Measurements from ENCODE around the gene MT4.

DNA sequence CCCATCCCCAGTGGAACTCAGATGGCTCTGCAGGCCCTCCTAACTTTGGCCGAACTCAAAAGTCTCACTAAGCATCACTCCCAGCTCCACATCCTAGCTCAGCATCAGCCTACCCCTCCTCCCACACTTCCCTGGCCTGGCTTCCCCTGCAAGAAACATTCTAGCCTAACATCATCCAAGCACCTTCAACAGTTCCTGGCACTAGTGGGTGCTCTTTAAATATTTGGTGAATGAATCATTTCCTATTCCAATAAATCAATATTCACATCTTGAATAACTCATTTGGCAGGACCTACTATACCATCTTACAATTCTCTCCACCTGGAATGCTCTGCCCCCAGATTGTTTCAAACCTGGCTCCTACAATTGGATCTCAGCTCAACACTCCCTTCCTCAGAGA lies 34.0 kb upstream of the MT4 start:
- TF ChIP-seq, protein P1, sequence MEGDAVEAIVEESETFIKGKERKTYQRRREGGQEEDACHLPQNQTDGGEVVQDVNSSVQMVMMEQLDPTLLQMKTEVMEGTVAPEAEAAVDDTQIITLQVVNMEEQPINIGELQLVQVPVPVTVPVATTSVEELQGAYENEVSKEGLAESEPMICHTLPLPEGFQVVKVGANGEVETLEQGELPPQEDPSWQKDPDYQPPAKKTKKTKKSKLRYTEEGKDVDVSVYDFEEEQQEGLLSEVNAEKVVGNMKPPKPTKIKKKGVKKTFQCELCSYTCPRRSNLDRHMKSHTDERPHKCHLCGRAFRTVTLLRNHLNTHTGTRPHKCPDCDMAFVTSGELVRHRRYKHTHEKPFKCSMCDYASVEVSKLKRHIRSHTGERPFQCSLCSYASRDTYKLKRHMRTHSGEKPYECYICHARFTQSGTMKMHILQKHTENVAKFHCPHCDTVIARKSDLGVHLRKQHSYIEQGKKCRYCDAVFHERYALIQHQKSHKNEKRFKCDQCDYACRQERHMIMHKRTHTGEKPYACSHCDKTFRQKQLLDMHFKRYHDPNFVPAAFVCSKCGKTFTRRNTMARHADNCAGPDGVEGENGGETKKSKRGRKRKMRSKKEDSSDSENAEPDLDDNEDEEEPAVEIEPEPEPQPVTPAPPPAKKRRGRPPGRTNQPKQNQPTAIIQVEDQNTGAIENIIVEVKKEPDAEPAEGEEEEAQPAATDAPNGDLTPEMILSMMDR (IDR thresholded peaks at IDR 0.05) = no peak
- TF ChIP-seq POLR2A (IDR thresholded peaks at IDR 0.05) (no peak), EP300 (IDR thresholded peaks at IDR 0.05) (no peak)

All from stomach (tissue), 4 donors.